Measurements from ENCODE around the gene GPATCH3. TPM values are rescaled to one million over a fixed set of nuclear protein-coding genes. Genes with fewer than 3 reads are reported as not detected.
"Not testable (repeated sequence)": the region's sequence is repeated elsewhere in the genome, so short reads cannot be mapped to it uniquely, and the experiment has no call there.

Gene GPATCH3
- total RNA-seq, 5 donors from 2014 or later (not counting 1 experiment from before 2014, with no cell fraction given): 23.6 to 28.6 (median 27.6) TPM

DNA sequence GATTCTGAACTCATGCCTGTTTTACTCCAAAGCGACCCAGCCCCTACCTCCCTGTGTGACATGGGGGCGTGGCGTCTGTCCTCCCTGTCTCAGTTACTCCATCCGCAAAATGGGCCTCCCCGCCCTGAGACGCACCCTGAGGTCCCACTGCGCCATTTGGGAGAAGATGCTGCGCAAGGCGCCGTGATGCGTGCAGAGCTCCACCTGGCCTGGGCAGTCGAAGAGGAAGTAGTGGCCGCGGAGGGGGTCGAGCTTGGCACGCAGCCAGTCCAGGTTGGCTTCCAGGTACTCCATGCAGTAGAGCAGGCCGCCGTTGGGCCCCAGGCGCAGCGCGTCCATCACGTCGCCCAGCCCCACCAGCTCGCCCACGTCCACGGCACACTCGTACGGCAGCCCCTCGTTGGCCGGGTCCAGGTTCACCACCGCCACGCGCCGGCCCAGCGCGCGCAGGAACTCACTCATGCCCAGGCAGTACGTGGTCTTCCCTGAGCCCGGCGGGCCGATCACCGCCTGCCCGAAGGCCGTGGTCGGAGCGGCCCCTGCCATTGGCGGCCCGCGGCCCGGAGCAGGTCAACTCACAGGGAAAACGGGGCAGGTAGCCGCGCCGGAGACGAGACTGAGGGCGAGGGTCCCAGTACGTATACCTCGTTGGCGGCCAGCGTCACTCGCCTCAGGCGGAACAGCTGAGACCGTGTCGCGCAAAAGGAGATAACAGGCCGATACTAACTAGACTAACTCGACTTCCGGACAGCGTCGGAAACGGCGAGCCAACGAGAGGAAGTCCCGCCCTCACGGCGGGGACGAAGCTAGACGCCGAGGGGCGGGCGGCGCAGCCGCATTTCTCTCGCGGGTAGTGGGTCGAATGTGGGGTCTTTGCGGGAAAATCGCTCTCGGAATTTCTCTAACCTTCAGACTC is 10.5 kb downstream of the GPATCH3 start, which contains the start of gene GPN2:
GPN2 (minus strand) TSS at position 733 of the 916 bp plus-strand sequence; CDS start at position 546, 187 bp downstream.
- H3K36me3 ChIP-seq (ENCODE audit: control insufficient read depth in 2 of 2, extremely low read depth in 1 of 2, insufficient read depth in 1 of 2, low read length in 1 of 2): peaks cover 12 to 58% of the 10 kb centered on the region in 2 donors
- H3K27ac ChIP-seq (ENCODE audit: low read length): peak within 1 kb of the TSS; percentile 89
- Mint-ChIP-seq H3K9me3 (no peaks in the 10 kb centered on the region), H3K4me1 (peaks cover 32 to 39% (median 36%) of the 10 kb centered on the region in 3 donors), H3K27me3 (no peaks in the 10 kb centered on the region), H3K27ac (peak within 1 kb of the TSS; percentile 93), H3K4me3 (peak within 1 kb of the TSS; percentile 88 to 96 (median 95)), H3K36me3 (peaks cover 43% of the 10 kb centered on the region)
- no peaks in the 10 kb centered on the region for H3K9me3 ChIP-seq
- no peaks in the 10 kb centered on the region for H3K27me3 ChIP-seq (replicated peaks in 1 of 2; ENCODE audit: control insufficient read depth in 2 of 2, extremely low read depth in 1 of 2, insufficient read depth in 2 of 2, low read length in 1 of 2)
- peaks cover 7 to 28% of the 10 kb centered on the region in 2 experiments for H3K4me1 ChIP-seq (ENCODE audit: control insufficient read depth in 1 of 2, extremely low read depth in 1 of 2, insufficient read depth in 2 of 2, low read length in 2 of 2)
- under 1% methylated on average over 77 of the region's 89 CpGs for WGBS (ENCODE audit: insufficient coverage)
- POLR2A ChIA-PET: interaction anchor here (1.1 to 2.2 kb wide), 3 partner anchors 10 to 35 kb away, joined by 4 to 13 read pairs (median 8); partner anchors contain the start of gene GPATCH3 (in 2 of the 2)
- CTCF ChIA-PET: interaction anchor here in 1 of 2 donors (0.6 to 2.2 kb wide), 7 partner anchors 9 to 191 kb away, joined by 3 to 13 read pairs (median 4); partner anchors contain the start of gene GPATCH3
- ATAC-seq (replicated peaks in 1 of 4): peak; percentile 93 to 98 (median 96)
- peak; percentile 52 to 87 (median 71) for DNase-seq
- peak within 1 kb of the TSS; percentile 80 to 93 for H3K4me3 ChIP-seq (ENCODE audit: control insufficient read depth in 1 of 2, extremely low read depth in 1 of 2, low read length in 1 of 2)

DNA sequence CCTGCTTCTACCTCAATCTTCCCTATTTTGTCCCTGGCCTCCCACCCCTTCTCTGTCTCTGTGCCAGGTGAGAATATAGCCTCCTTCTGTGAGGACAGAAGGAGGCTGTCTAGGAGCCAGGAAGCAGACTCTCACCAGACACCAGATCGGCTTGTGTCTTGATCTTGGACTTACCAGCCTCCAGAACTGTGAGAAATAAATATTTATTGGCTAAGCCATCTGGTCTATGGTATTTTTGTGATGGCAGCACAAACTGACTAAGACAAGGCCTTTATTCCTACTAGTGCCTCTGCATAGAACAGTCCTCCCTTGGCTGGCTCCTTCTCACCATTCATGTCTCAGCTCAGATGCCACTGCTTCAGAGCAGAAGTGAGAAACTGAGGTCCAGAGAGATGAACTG is 12.0 kb downstream of the GPATCH3 start:
- Histone ChIP-seq H3K27ac (ENCODE audit: low read length) (no peak overlapping the region), H3K9me3 (no peaks in the 10 kb centered on the region), H3K4me1 (ENCODE audit: control insufficient read depth in 1 of 2, extremely low read depth in 1 of 2, insufficient read depth in 2 of 2, low read length in 2 of 2) (peaks cover 7 to 28% of the 10 kb centered on the region in 2 experiments), H3K4me3 (ENCODE audit: control insufficient read depth in 1 of 2, extremely low read depth in 1 of 2, low read length in 1 of 2) (no peak overlapping the region), H3K27me3 (replicated peaks in 1 of 2; ENCODE audit: control insufficient read depth in 2 of 2, extremely low read depth in 1 of 2, insufficient read depth in 2 of 2, low read length in 1 of 2) (no peaks in the 10 kb centered on the region), H3K36me3 (ENCODE audit: control insufficient read depth in 2 of 2, extremely low read depth in 1 of 2, insufficient read depth in 1 of 2, low read length in 1 of 2) (peaks cover 8 to 59% of the 10 kb centered on the region in 2 donors)
- Mint-ChIP-seq H3K36me3 (peaks cover 43% of the 10 kb centered on the region), H3K27me3 (no peaks in the 10 kb centered on the region), H3K27ac (peak overlapping the region; percentile 82 to 93), H3K4me3 (peak overlapping the region; percentile 88 to 96 (median 95)), H3K4me1 (peaks cover 26 to 37% (median 36%) of the 10 kb centered on the region in 3 donors), H3K9me3 (no peaks in the 10 kb centered on the region)
- DNase-seq (no peak), ATAC-seq (replicated peaks in 1 of 4) (no peak)
- ChIA-PET CTCF (no interaction called here), POLR2A (interaction anchor here in 1 of 2 donors (0.7 kb wide), 1 partner anchor 78 kb away, joined by 6 read pairs; no protein-coding TSS in a partner anchor)
- WGBS (ENCODE audit: insufficient coverage): no CpG with 5 or more reads among the region's 1 CpG

DNA sequence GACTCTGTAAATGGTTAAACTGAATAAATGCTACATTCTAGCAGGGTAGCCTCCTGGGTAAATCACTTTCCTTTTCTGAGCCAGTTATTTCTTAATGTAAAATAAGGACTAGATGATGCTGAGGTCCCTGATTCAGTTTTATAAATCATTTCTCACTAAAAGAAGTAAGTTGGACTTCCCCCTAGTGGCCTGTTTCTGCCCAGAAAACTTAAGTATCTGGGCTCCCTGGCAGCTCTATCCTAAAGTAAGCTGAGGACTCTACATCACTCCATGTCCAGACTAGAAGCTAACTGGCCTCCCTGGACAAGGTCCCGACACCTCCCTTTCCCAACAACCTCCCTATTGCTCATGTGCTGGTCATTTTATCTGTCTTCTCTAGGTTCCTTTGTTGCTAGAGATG is 13.1 kb downstream of the GPATCH3 start:
- H3K9me3 Mint-ChIP-seq: no peaks in the 10 kb centered on the region
- ATAC-seq (replicated peaks in 1 of 4) (no peak), DNase-seq (peak in 2 of 35 experiments; percentile 19 to 45)
- Histone ChIP-seq H3K27ac (ENCODE audit: low read length) (no peak overlapping the region), H3K36me3 (ENCODE audit: control insufficient read depth in 2 of 2, extremely low read depth in 1 of 2, insufficient read depth in 1 of 2, low read length in 1 of 2) (peaks cover 12 to 59% of the 10 kb centered on the region in 2 donors), H3K4me3 (ENCODE audit: control insufficient read depth in 1 of 2, extremely low read depth in 1 of 2, low read length in 1 of 2) (no peak overlapping the region), H3K9me3 (no peaks in the 10 kb centered on the region), H3K4me1 (ENCODE audit: control insufficient read depth in 1 of 2, extremely low read depth in 1 of 2, insufficient read depth in 2 of 2, low read length in 2 of 2) (peaks cover 7 to 28% of the 10 kb centered on the region in 2 experiments), H3K27me3 (replicated peaks in 1 of 2; ENCODE audit: control insufficient read depth in 2 of 2, extremely low read depth in 1 of 2, insufficient read depth in 2 of 2, low read length in 1 of 2) (no peaks in the 10 kb centered on the region)
- peak overlapping the region in 1 of 2 donors; percentile 23 for H3K27ac Mint-ChIP-seq
- WGBS (ENCODE audit: insufficient coverage): no CpG with 5 or more reads among the region's 1 CpG
- ChIA-PET CTCF (interaction anchor here (0.5 to 2.1 kb wide), 5 partner anchors 13 to 397 kb away, joined by 3 to 11 read pairs (median 6); partner anchors contain the start of gene GPATCH3 (in 1 of the 2)), POLR2A (interaction anchor here (0.6 to 1.0 kb wide), 4 partner anchors 11 to 276 kb away, joined by 3 to 11 read pairs (median 4); partner anchors contain the start of gene GPATCH3 (in 1 of the 2))
- peak overlapping the region in 2 of 3 donors; percentile 25 to 49 for H3K4me3 Mint-ChIP-seq
- no peaks in the 10 kb centered on the region for H3K27me3 Mint-ChIP-seq
- H3K4me1 Mint-ChIP-seq: peaks cover 26 to 37% (median 37%) of the 10 kb centered on the region in 3 donors
- peaks cover 47% of the 10 kb centered on the region for H3K36me3 Mint-ChIP-seq

DNA sequence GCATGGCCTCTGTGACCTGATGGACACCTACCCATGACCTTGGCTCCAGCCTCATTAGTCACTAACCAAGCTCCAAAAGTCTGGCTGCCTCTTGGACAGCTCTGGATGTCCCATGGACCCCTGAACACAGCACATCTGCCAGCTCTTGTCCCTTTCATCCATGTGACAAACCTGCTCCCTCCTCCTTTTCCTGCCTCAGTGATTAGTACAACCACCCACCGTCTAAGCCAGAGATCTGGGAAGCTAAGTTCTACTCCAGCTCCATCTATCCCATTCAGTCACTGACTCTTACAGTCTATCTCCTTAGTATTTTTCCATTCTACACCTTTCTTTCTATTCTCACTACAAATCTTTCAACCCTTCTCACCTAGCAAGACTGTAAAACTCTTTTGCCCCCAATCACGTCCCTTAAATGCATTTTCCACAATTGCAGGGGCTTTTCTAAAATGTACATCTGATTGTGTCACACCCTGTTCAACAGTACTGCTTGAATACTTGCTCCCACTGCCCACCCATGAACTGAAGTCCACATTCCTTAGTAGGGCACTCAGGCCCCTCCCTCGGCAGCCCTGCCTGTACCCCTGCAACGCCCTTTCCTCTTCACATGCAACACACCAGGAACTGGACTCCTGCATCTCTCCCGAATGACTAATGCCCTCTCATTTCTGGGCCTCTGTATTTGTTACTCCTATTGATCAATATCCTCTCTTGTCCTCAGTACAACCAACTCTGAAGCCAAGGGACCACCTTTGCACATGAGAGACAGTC is 17.4 kb downstream of the GPATCH3 start:
- H3K9me3 ChIP-seq: no peaks in the 10 kb centered on the region
- ChIA-PET POLR2A (interaction anchor here in 1 of 2 donors (0.7 kb wide), 1 partner anchor 75 kb away, joined by 6 read pairs; no protein-coding TSS in a partner anchor), CTCF (interaction anchor here in 1 of 2 donors (1.0 kb wide), 1 partner anchor 50 kb away, joined by 3 read pairs; no protein-coding TSS in a partner anchor)
- H3K4me1 ChIP-seq (ENCODE audit: control insufficient read depth in 1 of 2, extremely low read depth in 1 of 2, insufficient read depth in 2 of 2, low read length in 2 of 2): no peaks in the 10 kb centered on the region
- Mint-ChIP-seq H3K9me3 (no peaks in the 10 kb centered on the region), H3K27ac (no peak overlapping the region), H3K4me3 (no peak overlapping the region), H3K36me3 (peaks cover 48% of the 10 kb centered on the region), H3K27me3 (no peaks in the 10 kb centered on the region), H3K4me1 (peaks cover 6 to 11% (median 8%) of the 10 kb centered on the region in 3 donors)
- H3K4me3 ChIP-seq (ENCODE audit: control insufficient read depth in 1 of 2, extremely low read depth in 1 of 2, low read length in 1 of 2): no peak overlapping the region
- H3K27ac ChIP-seq (ENCODE audit: low read length): no peak overlapping the region
- ATAC-seq (replicated peaks in 1 of 4): no peak
- DNase-seq: no peak
- H3K36me3 ChIP-seq (ENCODE audit: control insufficient read depth in 2 of 2, extremely low read depth in 1 of 2, insufficient read depth in 1 of 2, low read length in 1 of 2): peaks cover 12 to 82% of the 10 kb centered on the region in 2 donors
- 92% methylated on average over 5 of the region's 5 CpGs for WGBS (ENCODE audit: insufficient coverage)
- H3K27me3 ChIP-seq (replicated peaks in 1 of 2; ENCODE audit: control insufficient read depth in 2 of 2, extremely low read depth in 1 of 2, insufficient read depth in 2 of 2, low read length in 1 of 2): no peaks in the 10 kb centered on the region

DNA sequence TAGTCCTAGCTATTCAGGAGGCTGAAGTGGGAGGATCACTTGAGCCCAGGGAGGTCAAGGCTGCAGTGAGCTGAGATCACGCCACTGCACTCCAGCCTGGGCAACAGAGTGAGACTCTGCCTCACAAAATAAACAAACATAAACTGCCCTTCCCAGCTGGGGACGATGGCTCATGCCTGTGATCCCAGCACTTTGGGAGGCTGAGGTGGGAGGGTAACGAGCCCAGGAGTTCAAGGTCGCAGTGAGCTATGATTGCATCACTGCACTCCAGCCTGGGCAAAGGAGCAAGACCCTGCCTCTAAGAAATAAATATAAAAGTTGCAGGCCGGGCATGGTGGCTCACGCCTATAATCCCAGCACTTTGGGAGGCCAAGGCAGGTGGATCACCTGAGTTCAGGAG is 18.7 kb downstream of the GPATCH3 start:
- POLR2A ChIA-PET: interaction anchor here in 1 of 2 donors (0.6 kb wide), 1 partner anchor 71 kb away, joined by 3 read pairs; no protein-coding TSS in a partner anchor
- CTCF ChIA-PET: interaction anchor here in 1 of 2 donors (0.5 to 1.6 kb wide), 3 partner anchors 9 to 274 kb away, joined by 3 to 6 read pairs (median 4); partner anchors contain the start of genes GPATCH3 and GPN2
- H3K27me3 ChIP-seq (replicated peaks in 1 of 2; ENCODE audit: control insufficient read depth in 2 of 2, extremely low read depth in 1 of 2, insufficient read depth in 2 of 2, low read length in 1 of 2); DNase-seq; H3K4me3 ChIP-seq (ENCODE audit: control insufficient read depth in 1 of 2, extremely low read depth in 1 of 2, low read length in 1 of 2); H3K4me1 ChIP-seq (ENCODE audit: control insufficient read depth in 1 of 2, extremely low read depth in 1 of 2, insufficient read depth in 2 of 2, low read length in 2 of 2); H3K27ac Mint-ChIP-seq; H3K4me3 Mint-ChIP-seq; H3K4me1 Mint-ChIP-seq; H3K27me3 Mint-ChIP-seq; H3K9me3 Mint-ChIP-seq; ATAC-seq (replicated peaks in 1 of 4); H3K9me3 ChIP-seq; H3K27ac ChIP-seq (ENCODE audit: low read length): not testable (repeated sequence)
- 94% methylated on average over 5 of the region's 6 CpGs for WGBS (ENCODE audit: insufficient coverage)
- peaks cover 18 to 84% of the 10 kb centered on the region in 2 donors for H3K36me3 ChIP-seq (ENCODE audit: control insufficient read depth in 2 of 2, extremely low read depth in 1 of 2, insufficient read depth in 1 of 2, low read length in 1 of 2)
- H3K36me3 Mint-ChIP-seq: peaks cover 43% of the 10 kb centered on the region
